Left ventricle myocardium inferior (tissue), 1 donor: ENCODE results near the gene IRF2BP1. TPM values are rescaled to one million over a fixed set of nuclear protein-coding genes. Genes with fewer than 3 reads are reported as not detected.
A peak's percentile ranks its signal among the peaks of the same experiment; 100 is the strongest.

Experiments
- DNase-seq: peaks from one replicate; pipeline ENCODE4 v3.0.0-alpha.2; 2020
- H3K27ac ChIP-seq: fragments of 200-600 bp; replicated peaks from 2 replicates; pipeline ENCODE4 v1.8.0; 2021
- H3K27me3 ChIP-seq: fragments of 200-600 bp; 2 replicates; pipeline ENCODE4 v1.8.0; 2021; ENCODE audit warnings: low read depth
- H3K36me3 ChIP-seq: fragments of 200-600 bp; 2 replicates; pipeline ENCODE4 v1.8.0; 2021
- H3K4me1 ChIP-seq: fragments of 200-600 bp; 2 replicates; pipeline ENCODE4 v1.8.0; 2021
- H3K4me3 ChIP-seq: fragments of 200-600 bp; 2 replicates; pipeline ENCODE4 v1.8.0; 2021; ENCODE audit warnings: mild to moderate bottlenecking, moderate library complexity
- H3K9me3 ChIP-seq: fragments of 200-600 bp; replicated peaks from 2 replicates; pipeline ENCODE4 v1.8.0; 2021
- intact Hi-C: fragments of 100-400 bp; cut with micrococcal nuclease; formaldehyde crosslinking; loops from one replicate; pipeline ENCODE4 v1.11.0; 2022
- total RNA-seq: library from RNA; stranded (reverse); fragmentation: NEBNext Ultra II Directional; extraction: Animal tissue kit (Norgen Biotek cat#: 25700); gene quantifications from one replicate; pipeline ENCODE4 v1.2.1, GENCODE V29; 2021
- TF ChIP-seq, protein P1 (sequence below): fragments of 200-600 bp; IDR thresholded peaks from 2 replicates; pipeline ENCODE4 v1.8.0; 2021; ENCODE audit warnings: antibody characterized with exemption, mild to moderate bottlenecking, borderline replicate concordance
- donor health status: DM: no; HTN: yes; CAD: no; lungs with severe emphysema.

Gene IRF2BP1
- total RNA-seq, 1 donor from 2014 or later = 18.5 TPM

DNA sequence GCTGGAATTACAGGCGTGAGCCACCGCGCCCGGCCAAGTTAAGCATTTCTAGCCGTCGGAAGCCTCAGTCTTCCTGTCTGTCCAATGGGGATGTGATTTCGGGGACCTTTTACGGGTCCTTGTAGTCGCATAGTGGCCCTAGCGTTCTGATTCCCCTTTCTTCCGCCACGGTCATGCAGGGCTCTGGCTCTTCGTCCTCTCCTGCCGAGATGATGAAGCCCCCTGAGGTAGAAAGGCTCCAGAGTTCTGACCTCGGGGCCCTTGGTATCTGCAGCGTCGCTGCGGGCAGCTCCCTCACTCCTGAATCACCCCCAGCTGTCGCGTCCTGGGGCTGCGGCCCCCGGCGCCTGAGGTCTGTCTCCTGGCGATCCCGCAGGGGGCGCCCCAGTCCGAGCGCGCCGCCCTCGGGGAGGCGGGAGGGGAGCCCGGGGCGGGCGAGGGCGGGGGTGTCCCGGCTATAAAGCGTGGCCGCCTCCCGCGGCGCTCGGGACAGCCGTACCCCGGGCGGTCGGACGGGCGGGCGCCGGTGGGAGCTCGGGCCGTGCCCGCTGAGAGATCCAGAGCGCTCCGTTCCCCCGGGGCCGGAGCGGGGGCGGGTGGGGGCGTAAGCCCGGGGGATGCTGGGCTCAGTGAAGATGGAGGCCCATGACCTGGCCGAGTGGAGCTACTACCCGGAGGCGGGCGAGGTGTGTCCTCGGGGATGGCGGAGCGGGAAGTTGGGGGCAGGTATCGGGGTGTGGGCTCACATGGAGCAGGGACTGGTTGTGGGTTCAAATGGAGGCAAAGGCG, 21.9 kb downstream of the IRF2BP1 start, which contains the start of gene FOXA3:
FOXA3 (plus strand) TSS at position 487 of the 789 bp plus-strand sequence; CDS start at position 618, 131 bp downstream.
- H3K27me3 ChIP-seq = peaks cover 40% of the 10 kb centered on the region
- TF ChIP-seq, protein P1, sequence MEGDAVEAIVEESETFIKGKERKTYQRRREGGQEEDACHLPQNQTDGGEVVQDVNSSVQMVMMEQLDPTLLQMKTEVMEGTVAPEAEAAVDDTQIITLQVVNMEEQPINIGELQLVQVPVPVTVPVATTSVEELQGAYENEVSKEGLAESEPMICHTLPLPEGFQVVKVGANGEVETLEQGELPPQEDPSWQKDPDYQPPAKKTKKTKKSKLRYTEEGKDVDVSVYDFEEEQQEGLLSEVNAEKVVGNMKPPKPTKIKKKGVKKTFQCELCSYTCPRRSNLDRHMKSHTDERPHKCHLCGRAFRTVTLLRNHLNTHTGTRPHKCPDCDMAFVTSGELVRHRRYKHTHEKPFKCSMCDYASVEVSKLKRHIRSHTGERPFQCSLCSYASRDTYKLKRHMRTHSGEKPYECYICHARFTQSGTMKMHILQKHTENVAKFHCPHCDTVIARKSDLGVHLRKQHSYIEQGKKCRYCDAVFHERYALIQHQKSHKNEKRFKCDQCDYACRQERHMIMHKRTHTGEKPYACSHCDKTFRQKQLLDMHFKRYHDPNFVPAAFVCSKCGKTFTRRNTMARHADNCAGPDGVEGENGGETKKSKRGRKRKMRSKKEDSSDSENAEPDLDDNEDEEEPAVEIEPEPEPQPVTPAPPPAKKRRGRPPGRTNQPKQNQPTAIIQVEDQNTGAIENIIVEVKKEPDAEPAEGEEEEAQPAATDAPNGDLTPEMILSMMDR = peak; percentile 74
- DNase-seq = no peak
- no peak within 1 kb of the TSS for H3K27ac ChIP-seq
- no peaks in the 10 kb centered on the region for H3K9me3 ChIP-seq
- H3K4me1 ChIP-seq = peaks cover 38% of the 10 kb centered on the region
- intact Hi-C loops = no loop called here
- peaks cover 17% of the 10 kb centered on the region for H3K36me3 ChIP-seq
- H3K4me3 ChIP-seq = peak within 1 kb of the TSS; percentile 98

- peaks cover 23% of the 10 kb centered on the region for H3K36me3 ChIP-seq
- H3K4me1 ChIP-seq = peaks cover 38% of the 10 kb centered on the region
- no peak overlapping the region for H3K27ac ChIP-seq
- no peak for DNase-seq
- intact Hi-C loops = no loop called here
- H3K9me3 ChIP-seq = no peaks in the 10 kb centered on the region
- peak overlapping the region; percentile 98 for H3K4me3 ChIP-seq
- TF ChIP-seq, protein P1 = no peak
- peaks cover 40% of the 10 kb centered on the region for H3K27me3 ChIP-seq
These were observed 22.6 kb downstream of the IRF2BP1 start for GRCh38 chr19:45863335-45863839.

- intact Hi-C loops = no loop called here
- peak; percentile 99 for DNase-seq
- Histone ChIP-seq H3K27me3 (peaks cover 40% of the 10 kb centered on the region), H3K9me3 (no peaks in the 10 kb centered on the region), H3K4me1 (peaks cover 38% of the 10 kb centered on the region), H3K4me3 (peak within 1 kb of the TSS; percentile 98), H3K36me3 (peaks cover 29% of the 10 kb centered on the region), H3K27ac (peak within 1 kb of the TSS; percentile 93)
- TF ChIP-seq, protein P1 = no peak
These were observed 23.2 kb downstream of the IRF2BP1 start, which contains the start of gene SYMPK for GRCh38 chr19:45862564-45863334. SYMPK (minus strand) TSS chr19:45863147; CDS start chr19:45854495, 8,652 bp downstream.

GRCh38 chr19:45862271-45862563, 23.7 kb downstream of the IRF2BP1 start:
- peaks cover 30% of the 10 kb centered on the region for H3K36me3 ChIP-seq
- TF ChIP-seq, protein P1 = no peak
- intact Hi-C loops = no loop called here

GRCh38 chr19:45860359-45861259, 25.3 kb downstream of the IRF2BP1 start:
- peaks cover 22% of the 10 kb centered on the region for H3K27me3 ChIP-seq
- TF ChIP-seq, protein P1 = no peak
- H3K27ac ChIP-seq = no peak overlapping the region
- no peak for DNase-seq
- H3K4me3 ChIP-seq = no peak overlapping the region
- intact Hi-C loops = no loop called here
- no peaks in the 10 kb centered on the region for H3K9me3 ChIP-seq
- H3K4me1 ChIP-seq = peaks cover 38% of the 10 kb centered on the region
- H3K36me3 ChIP-seq = peaks cover 34% of the 10 kb centered on the region

More at GRCh38 chr19:45862271-45862563, 23.7 kb downstream of the IRF2BP1 start:
- no peak for DNase-seq
- peak overlapping the region; percentile 98 for H3K4me3 ChIP-seq
- peaks cover 38% of the 10 kb centered on the region for H3K27me3 ChIP-seq
- peak overlapping the region; percentile 93 for H3K27ac ChIP-seq
- peaks cover 38% of the 10 kb centered on the region for H3K4me1 ChIP-seq
- no peaks in the 10 kb centered on the region for H3K9me3 ChIP-seq
